Peyer's patch (tissue), 4 donors: ENCODE data around the gene TRDN. TPM values are rescaled to one million over a fixed set of nuclear protein-coding genes. Genes with fewer than 3 reads are reported as not detected.

Experiments used
- DNase-seq, 3 donors: peaks; one replicate each; pipeline ENCODE4 v3.0.0-alpha.2; 2017 to 2019
- H3K27ac ChIP-seq, 4 donors: fragments of 200-600 bp; sonication (generic); one replicate each; pipeline ENCODE4 v1.5.1; 2016 to 2019
- H3K27me3 ChIP-seq, 2 donors: fragments of 200-600 bp; sonication (generic); one replicate each; pipeline ENCODE4 v1.5.1; 2019
- H3K36me3 ChIP-seq, 3 donors: fragments of 200-600 bp; sonication (generic); one replicate each; pipeline ENCODE4 v1.5.1; 2016 to 2019
- H3K4me1 ChIP-seq, 4 donors: fragments of 200-600 bp; sonication (generic); one replicate each; pipeline ENCODE4 v1.5.1; 2016 to 2019
- H3K4me3 ChIP-seq, 4 donors: fragments of 200-600 bp; sonication (generic); 1 replicate in 3 of 4; 2 replicates in 1 of 4; pipeline ENCODE4 v1.5.1; 2016 to 2019; ENCODE audit warnings: mild to moderate bottlenecking in 1 of 4
- H3K9me3 ChIP-seq, 4 donors: fragments of 200-600 bp; sonication (generic); one replicate each; pipeline ENCODE4 v1.5.1; 2016 to 2019; ENCODE audit warnings: mild to moderate bottlenecking in 1 of 4
- CTCF ChIP-seq, 6 experiments: fragments of 450-650 bp in 4 of 6; fragments of 200-600 bp in 2 of 6; sonication (generic) in 1 of 6; IDR thresholded peaks; one replicate each; pipeline ENCODE4 v1.5.1; 2017 to 2019; ENCODE audit warnings: antibody characterized with exemption in 6 of 6, mild to moderate bottlenecking in 3 of 6, moderate library complexity in 1 of 6
- POLR2A ChIP-seq, 2 donors: fragments of 450-650 bp; IDR thresholded peaks; one replicate each; pipeline ENCODE4 v1.5.1; 2017; ENCODE audit warnings: antibody characterized with exemption in 2 of 2, mild to moderate bottlenecking in 2 of 2, moderate library complexity in 2 of 2
- total RNA-seq, 4 donors: library from RNA; depleted of rRNA; stranded (reverse); fragments of >200 nt; gene quantifications; one replicate each; pipeline ENCODE4 v1.1.0, GENCODE V29; 2016

TRDN gene
- total RNA-seq, 4 donors from 2014 or later: not detected

- Histone ChIP-seq H3K4me1 (no peaks in the 10 kb centered on the region), H3K4me3 (no peak overlapping the region), H3K27ac (no peak overlapping the region), H3K9me3 (no peaks in the 10 kb centered on the region), H3K27me3 (no peaks in the 10 kb centered on the region), H3K36me3 (no peaks in the 10 kb centered on the region)
- TF ChIP-seq CTCF (IDR thresholded peaks at IDR 0.05) (no peak), POLR2A (IDR thresholded peaks at IDR 0.05) (no peak)
- no peak for DNase-seq
Observed at GRCh38 chr6:123338394-123338793, 298.4 kb downstream of the TRDN start.

- Histone ChIP-seq H3K27ac (no peak overlapping the region), H3K4me1 (no peaks in the 10 kb centered on the region), H3K36me3 (no peaks in the 10 kb centered on the region), H3K27me3 (no peaks in the 10 kb centered on the region), H3K4me3 (no peak overlapping the region), H3K9me3 (no peaks in the 10 kb centered on the region)
- DNase-seq: no peak
- no peak for TF ChIP-seq POLR2A (IDR thresholded peaks at IDR 0.05)
- TF ChIP-seq CTCF (IDR thresholded peaks at IDR 0.05): no peak
Observed at GRCh38 chr6:123333000-123333756, 303.6 kb downstream of the TRDN start.

- Histone ChIP-seq H3K36me3 (no peaks in the 10 kb centered on the region), H3K4me1 (no peaks in the 10 kb centered on the region), H3K9me3 (no peaks in the 10 kb centered on the region), H3K4me3 (no peak overlapping the region), H3K27me3 (no peaks in the 10 kb centered on the region), H3K27ac (no peak overlapping the region)
- no peak for DNase-seq
- TF ChIP-seq CTCF (IDR thresholded peaks at IDR 0.05) (no peak), POLR2A (IDR thresholded peaks at IDR 0.05) (no peak)
Observed at GRCh38 chr6:123332070-123332469, 304.7 kb downstream of the TRDN start.

GRCh38 chr6:123329337-123329736 lies 307.4 kb downstream of the TRDN start:
- Histone ChIP-seq H3K27me3 (no peaks in the 10 kb centered on the region), H3K27ac (no peak overlapping the region), H3K4me3 (no peak overlapping the region), H3K4me1 (no peaks in the 10 kb centered on the region), H3K9me3 (no peaks in the 10 kb centered on the region), H3K36me3 (no peaks in the 10 kb centered on the region)
- TF ChIP-seq CTCF (IDR thresholded peaks at IDR 0.05): no peak
- no peak for DNase-seq

GRCh38 chr6:123323452-123324329 lies 313.1 kb downstream of the TRDN start:
- Histone ChIP-seq H3K27me3 (no peaks in the 10 kb centered on the region), H3K9me3 (no peaks in the 10 kb centered on the region), H3K27ac (no peak overlapping the region), H3K4me3 (no peak overlapping the region), H3K4me1 (no peaks in the 10 kb centered on the region), H3K36me3 (no peaks in the 10 kb centered on the region)
- TF ChIP-seq POLR2A (IDR thresholded peaks at IDR 0.05): no peak
- no peak for TF ChIP-seq CTCF (IDR thresholded peaks at IDR 0.05)
- no peak for DNase-seq
